HG03060 (cell line): ENCODE measurements around the gene ZMYND11.
"Not testable (repeated sequence)": the region's sequence is repeated elsewhere in the genome, so short reads cannot be mapped to it uniquely, and the experiment has no call there.

ENCODE experiments used
- ATAC-seq: cut with Tn5 transposase; IDR thresholded peaks from one replicate; pipeline ENCODE4 v1.9.1; 2021; ENCODE audit warnings: low read depth, moderate number of reproducible peaks; ENCODE audit not compliant: unreplicated experiment

Gene ZMYND11

GRCh38 chr10:279232-279631, 144.0 kb downstream of the ZMYND11 start:
- ATAC-seq, result no peak

- ATAC-seq, result no peak
Observed at GRCh38 chr10:279655-280054, 144.4 kb downstream of the ZMYND11 start.

- ATAC-seq, result no peak
Observed at GRCh38 chr10:282294-283139, 147.3 kb downstream of the ZMYND11 start.

DNA sequence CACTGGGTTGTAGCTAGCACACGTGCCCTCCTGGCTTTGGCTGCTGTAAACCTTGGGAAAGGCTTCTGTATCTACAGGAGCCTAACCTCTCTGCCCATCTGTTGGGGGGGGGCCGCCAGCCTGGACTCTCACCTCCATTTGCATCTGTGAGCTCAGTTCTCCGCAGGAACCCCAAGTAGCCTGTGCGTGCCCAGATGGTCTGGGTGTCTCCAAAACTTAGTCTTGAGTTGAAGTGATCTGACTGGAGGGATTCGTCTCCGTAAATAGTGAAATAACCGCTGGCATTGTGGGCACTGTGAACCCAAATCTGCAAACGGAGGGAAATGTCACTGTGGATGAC, 147.9 kb downstream of the ZMYND11 start:
- no peak for ATAC-seq

GRCh38 chr10:283916-284356, 148.7 kb downstream of the ZMYND11 start:
- peak; percentile 72 for ATAC-seq

DNA sequence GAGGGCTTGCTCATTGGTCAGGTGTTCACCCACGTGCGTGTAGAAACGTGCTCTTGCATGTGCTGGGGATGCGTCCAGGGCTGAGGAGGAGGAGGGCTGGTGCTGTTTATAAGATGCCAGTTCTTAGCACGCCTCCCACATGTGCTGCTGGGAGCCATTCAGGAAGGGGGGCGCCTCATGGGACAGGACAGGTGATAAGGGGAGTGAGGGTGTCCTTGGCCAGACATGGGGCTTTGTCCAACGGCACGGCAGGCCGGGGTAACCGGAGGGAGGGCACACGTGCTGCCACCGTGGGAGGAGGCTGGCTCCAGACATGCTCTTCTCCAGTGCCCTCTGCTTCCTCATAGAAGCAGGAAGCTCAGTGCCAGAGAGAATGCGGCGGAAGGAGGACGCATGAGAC, 150.0 kb downstream of the ZMYND11 start:
- ATAC-seq, result no peak

DNA sequence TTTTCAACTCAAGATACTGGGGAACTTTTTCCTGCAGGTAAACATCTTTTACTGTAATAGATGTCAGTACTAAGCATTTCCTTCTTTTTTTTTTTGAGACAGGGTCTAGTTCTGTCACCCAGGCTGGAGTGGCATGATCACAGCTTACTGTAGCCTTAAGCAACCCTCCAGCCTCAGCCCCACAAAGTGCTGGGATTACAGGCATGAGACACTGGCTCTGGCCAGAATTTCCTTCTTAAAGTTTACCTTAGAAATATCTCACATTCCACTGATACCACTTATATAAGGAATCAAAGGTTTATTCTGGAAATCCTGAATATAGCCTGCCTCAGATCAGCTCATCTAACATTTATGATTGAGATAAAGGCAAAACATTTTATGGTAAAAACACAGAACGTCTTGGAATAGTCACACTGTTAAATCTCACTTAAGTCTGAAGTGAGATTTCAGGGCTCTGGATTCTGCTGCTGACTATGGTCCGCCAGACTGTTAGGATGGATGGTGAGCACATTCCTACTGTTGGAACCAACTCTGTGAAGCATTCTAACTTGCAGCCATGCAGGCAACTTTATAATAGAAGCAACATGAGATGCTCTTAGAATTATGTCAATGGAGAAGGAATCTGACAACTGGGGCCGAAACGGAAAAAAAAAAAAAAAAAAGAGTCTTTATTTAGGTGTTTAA, 151.9 kb downstream of the ZMYND11 start:
- no peak for ATAC-seq

DNA sequence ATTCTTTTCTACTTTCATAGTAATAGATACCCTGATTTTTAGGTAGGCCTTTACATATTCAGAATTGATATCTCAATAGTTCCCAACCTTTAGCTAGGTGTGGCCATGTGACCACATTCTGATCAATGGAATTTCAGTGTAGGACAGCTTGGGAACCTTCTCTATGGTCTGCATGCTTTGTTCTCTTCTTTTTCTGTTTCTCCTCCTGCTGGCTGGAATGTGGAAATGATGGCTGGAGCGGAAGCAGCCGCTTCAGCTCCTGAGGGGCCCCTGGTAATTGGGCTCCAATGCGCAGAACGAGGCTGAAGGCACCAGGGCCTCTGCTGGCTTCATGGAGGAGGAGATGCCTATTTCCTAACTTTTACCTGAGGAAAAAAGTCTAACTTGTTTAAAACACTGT, 152.6 kb downstream of the ZMYND11 start:
- no peak for ATAC-seq

DNA sequence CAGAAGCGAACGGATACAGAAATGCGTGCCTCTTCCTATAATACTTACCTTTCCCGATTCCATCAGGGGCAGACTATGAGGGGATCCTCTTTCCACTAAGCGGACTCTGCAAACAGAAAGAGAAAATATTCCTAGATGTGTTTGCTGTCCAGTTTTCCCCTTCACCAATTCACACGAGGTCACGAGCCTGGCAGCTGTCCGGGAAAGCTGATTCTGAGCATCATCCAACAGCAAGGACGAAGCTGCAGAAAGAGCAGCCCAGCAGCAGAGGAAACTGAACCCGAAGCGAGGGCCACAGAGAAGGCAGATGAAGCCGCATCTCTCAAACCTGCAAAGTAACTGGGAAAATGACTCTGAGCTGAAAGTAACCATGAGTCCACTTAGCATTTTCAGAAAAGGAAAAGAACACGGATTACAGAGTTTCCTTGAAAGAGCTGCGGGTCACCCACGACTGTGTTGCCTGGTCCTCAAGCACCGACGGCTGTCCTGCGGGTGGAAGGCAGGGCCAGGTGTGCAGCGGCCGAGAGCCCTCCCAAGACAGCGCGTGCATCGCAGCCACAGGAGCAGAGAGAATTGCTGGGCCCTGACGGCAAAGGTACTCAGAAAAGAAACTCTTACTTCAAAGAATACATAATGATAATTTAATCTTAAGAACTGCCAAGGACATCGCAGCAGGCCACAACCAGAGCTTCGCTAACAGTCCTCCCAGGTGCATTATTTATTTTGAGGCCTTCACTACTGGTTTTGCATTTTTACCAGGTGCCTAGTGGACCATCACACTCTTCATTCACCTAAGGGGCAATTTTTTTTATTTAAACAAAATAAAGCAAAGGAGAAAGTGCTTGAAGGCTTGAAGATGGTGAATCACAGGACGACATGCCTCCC, 153.3 kb downstream of the ZMYND11 start:
- ATAC-seq, result no peak

DNA sequence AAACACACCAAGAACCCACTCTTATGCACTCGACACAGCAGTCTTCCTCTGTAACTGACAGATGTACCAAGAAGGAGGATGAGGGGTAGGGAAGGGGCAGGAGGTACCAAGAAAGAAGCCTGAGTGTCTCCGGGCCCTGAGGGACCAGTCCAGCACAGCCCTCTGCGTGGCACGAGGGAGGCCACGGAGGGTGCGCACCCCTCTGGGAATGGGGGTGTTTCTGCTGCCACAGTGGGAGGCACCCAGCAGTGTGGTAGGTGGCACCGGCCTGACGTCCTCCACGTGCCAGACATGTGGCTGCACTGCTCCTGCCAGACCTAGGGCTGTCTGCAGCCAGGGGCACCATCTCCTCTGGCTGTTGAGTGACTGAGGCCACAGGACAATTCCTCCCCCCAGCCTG, 154.3 kb downstream of the ZMYND11 start:
- no peak for ATAC-seq

GRCh38 chr10:290026-290725, 154.9 kb downstream of the ZMYND11 start:
- no peak for ATAC-seq

DNA sequence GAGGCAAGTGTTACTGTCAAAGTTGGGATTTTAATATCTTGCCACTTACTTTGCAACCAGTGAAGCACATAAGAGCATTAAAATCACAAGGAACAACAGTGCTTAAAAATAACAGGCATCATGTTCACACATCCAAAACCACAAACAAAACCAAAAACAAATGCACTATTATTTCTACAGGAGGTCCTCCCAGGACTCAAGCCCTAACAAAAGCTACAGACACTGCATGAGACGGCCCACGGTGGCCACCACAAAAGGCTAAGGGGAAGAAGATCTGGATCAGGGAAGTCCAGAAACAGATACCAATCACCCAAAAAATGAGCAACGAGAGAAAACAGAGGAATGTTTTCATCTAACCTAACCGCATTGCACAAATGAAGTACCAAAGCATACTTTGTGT, 158.4 kb downstream of the ZMYND11 start:
- no peak for ATAC-seq

- no peak for ATAC-seq
Observed at GRCh38 chr10:297567-297966, 162.3 kb downstream of the ZMYND11 start.

GRCh38 chr10:298033-298432, 162.8 kb downstream of the ZMYND11 start:
- no peak for ATAC-seq

DNA sequence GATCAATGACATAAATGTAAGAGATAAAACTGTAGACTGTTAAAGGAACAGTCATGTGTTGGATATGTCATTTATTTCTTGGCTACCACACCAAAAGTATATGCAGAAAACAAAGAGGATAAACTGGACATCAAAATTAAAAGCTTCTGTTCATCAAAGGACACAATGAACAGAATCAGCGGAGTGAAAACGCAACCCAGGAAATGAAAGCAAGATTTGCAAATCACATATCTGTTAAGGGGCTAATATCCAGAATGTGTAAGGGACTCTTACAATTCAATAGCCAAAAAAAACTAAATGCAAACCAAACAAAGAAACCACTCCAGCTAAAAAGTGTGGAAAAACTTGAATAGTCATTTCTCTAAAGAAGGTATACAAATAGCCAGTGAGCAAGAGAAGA, 164.3 kb downstream of the ZMYND11 start:
- no peak for ATAC-seq

DNA sequence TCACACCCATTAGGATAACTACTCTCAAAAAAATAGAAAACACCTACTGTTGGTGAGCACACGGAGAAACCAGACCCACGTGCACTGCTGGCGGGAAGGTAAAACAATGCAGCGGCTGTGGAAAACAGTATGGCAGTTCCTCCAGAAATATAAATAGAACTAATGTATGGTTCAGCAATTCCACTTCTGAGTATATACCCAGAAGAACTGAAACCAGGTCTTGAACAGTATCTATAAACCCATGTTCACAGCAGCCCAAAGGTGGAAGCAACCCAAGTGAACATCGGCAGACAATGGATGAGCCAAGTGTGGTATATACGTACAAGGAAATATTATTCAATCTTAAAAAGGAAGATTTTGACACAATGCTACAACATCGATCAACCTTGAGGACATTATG, 164.7 kb downstream of the ZMYND11 start:
- no peak for ATAC-seq

DNA sequence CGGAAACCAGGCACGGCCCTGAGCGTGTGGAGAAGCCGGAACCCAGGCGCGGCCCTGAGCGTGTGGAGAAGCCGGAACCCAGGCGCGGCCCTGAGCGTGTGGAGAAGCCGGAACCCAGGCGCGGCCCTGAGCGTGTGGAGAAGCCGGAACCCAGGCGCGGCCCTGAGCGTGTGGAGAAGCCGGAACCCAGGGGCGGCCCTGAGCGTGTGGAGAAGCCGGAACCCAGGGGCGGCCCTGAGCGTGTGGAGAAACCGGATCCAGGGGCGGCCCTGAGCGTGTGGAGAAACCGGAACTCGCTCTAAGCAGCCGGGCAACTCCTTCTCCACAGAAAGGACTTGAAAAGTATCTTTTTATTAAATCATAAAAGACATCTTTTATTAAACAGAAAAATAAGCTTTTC, 165.3 kb downstream of the ZMYND11 start:
- not testable (repeated sequence) for ATAC-seq

- no peak for ATAC-seq
Observed at GRCh38 chr10:301536-301935, 166.3 kb downstream of the ZMYND11 start.
